Fibroblast of lung (primary cell): ENCODE measurements around the gene DNAAF6. TPM values are rescaled to one million over a fixed set of nuclear protein-coding genes. Genes with fewer than 3 reads are reported as not detected.

ENCODE experiments used
- DNase-seq, 2 donors: peaks; one replicate each; pipeline versions ENCODE4 v3.0.0 to v3.0.0-alpha.2; 2010; ENCODE audit warnings: low read depth in 2 of 2
- H2AFZ ChIP-seq: 2 replicates; pipeline ENCODE4 v1.5.1; 2012; ENCODE audit warnings: low read length, control low read depth, inconsistent platforms
- H3K27ac ChIP-seq: 2 replicates; pipeline ENCODE4 v1.5.1; 2011; ENCODE audit warnings: low read length, control low read depth; ENCODE audit not compliant: insufficient read depth
- H3K27me3 ChIP-seq: 2 replicates; pipeline ENCODE4 v1.5.1; 2011; ENCODE audit warnings: mild to moderate bottlenecking, low read length; ENCODE audit not compliant: control insufficient read depth, insufficient read depth
- H3K36me3 ChIP-seq: 2 replicates; pipeline ENCODE4 v1.5.1; 2011; ENCODE audit warnings: low read length; ENCODE audit not compliant: control insufficient read depth, insufficient read depth
- H3K4me1 ChIP-seq: 2 replicates; pipeline ENCODE4 v1.5.1; 2011; ENCODE audit warnings: low read length; ENCODE audit not compliant: control insufficient read depth, insufficient read depth; ENCODE audit errors: extremely low read depth
- H3K4me2 ChIP-seq: 2 replicates; pipeline ENCODE4 v1.5.1; 2011; ENCODE audit warnings: low read length, control low read depth; ENCODE audit not compliant: insufficient read depth; ENCODE audit errors: extremely low read depth
- H3K4me3 ChIP-seq, 4 experiments: fragments of 200-600 bp in 1 of 4; sonication (generic) in 1 of 4; replicated peaks in 1 of 4; 2 replicates each; pipeline ENCODE4 v1.5.1; 2011 to 2016; ENCODE audit warnings: low read length in 4 of 4, low read depth in 3 of 4, mild to moderate bottlenecking in 3 of 4, control low read depth in 2 of 4, inconsistent platforms in 1 of 4, mixed read lengths in 1 of 4; ENCODE audit not compliant: insufficient read depth in 1 of 4; ENCODE audit errors: control extremely low read depth in 1 of 4
- H3K79me2 ChIP-seq: 2 replicates; pipeline ENCODE4 v1.5.1; 2012; ENCODE audit warnings: mild to moderate bottlenecking, low read length, inconsistent platforms; ENCODE audit not compliant: control insufficient read depth, insufficient read depth
- H3K9ac ChIP-seq: 2 replicates; pipeline ENCODE4 v1.5.1; 2011; ENCODE audit warnings: mild to moderate bottlenecking, low read length, control low read depth; ENCODE audit not compliant: insufficient read depth
- H3K9me3 ChIP-seq: 2 replicates; pipeline ENCODE4 v1.5.1; 2012; ENCODE audit warnings: low read depth, low read length; ENCODE audit not compliant: control insufficient read depth, insufficient read depth
- H4K20me1 ChIP-seq: 2 replicates; pipeline ENCODE4 v1.5.1; 2011; ENCODE audit warnings: low read length; ENCODE audit not compliant: control insufficient read depth, insufficient read depth; ENCODE audit errors: extremely low read depth
- EZH2 ChIP-seq: IDR thresholded peaks from 2 replicates; pipeline ENCODE4 v1.5.1; 2012; ENCODE audit warnings: low read length, control low read depth, mild to moderate bottlenecking; ENCODE audit errors: missing control alignments
- polyA plus RNA-seq, 2 donors: library from polyadenylated mRNA; depleted of rRNA in 1 of 2; stranded (reverse) in 1 of 2; unstranded in 1 of 2; fragments of >200 nt; gene quantifications; 2 replicates each; pipeline ENCODE4 v1.2.1, GENCODE V29; 2011 to 2012; ENCODE audit warnings: missing spikeins in 1 of 2
- total RNA-seq: library from RNA; depleted of rRNA; stranded (reverse); fragments of >200 nt; gene quantifications from 2 replicates; pipeline ENCODE4 v1.2.1, GENCODE V29; 2014
- TF ChIP-seq, protein P1 (sequence below), 2 donors: IDR thresholded peaks in 1 of 2; conservative IDR thresholded peaks in 1 of 2; 1 replicate in 1 of 2; 2 replicates in 1 of 2; pipeline ENCODE4 v1.5.1; 2011 to 2012; ENCODE audit warnings: low read length in 2 of 2, control low read depth in 1 of 2, inconsistent platforms in 1 of 2, low read depth in 1 of 2, mild to moderate bottlenecking in 1 of 2

DNAAF6 gene
- total and polyA plus RNA-seq, 2 donors (not counting 1 experiment from before 2014, with no cell fraction given), result not detected

- Histone ChIP-seq H3K79me2 (no peaks in the 10 kb centered on the region), H3K9me3 (no peaks in the 10 kb centered on the region), H3K36me3 (no peaks in the 10 kb centered on the region), H3K27me3 (no peaks in the 10 kb centered on the region), H3K4me1 (no peaks in the 10 kb centered on the region), H4K20me1 (no peaks in the 10 kb centered on the region), H3K9ac (no peak overlapping the region), H3K4me2 (no peak overlapping the region), H3K27ac (no peak overlapping the region), H3K4me3 (no peak overlapping the region), H2AFZ (no peak overlapping the region)
- no peak for TF ChIP-seq EZH2
- TF ChIP-seq, protein P1, sequence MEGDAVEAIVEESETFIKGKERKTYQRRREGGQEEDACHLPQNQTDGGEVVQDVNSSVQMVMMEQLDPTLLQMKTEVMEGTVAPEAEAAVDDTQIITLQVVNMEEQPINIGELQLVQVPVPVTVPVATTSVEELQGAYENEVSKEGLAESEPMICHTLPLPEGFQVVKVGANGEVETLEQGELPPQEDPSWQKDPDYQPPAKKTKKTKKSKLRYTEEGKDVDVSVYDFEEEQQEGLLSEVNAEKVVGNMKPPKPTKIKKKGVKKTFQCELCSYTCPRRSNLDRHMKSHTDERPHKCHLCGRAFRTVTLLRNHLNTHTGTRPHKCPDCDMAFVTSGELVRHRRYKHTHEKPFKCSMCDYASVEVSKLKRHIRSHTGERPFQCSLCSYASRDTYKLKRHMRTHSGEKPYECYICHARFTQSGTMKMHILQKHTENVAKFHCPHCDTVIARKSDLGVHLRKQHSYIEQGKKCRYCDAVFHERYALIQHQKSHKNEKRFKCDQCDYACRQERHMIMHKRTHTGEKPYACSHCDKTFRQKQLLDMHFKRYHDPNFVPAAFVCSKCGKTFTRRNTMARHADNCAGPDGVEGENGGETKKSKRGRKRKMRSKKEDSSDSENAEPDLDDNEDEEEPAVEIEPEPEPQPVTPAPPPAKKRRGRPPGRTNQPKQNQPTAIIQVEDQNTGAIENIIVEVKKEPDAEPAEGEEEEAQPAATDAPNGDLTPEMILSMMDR (conservative IDR thresholded peaks at IDR 0.05 in 1 of 2, IDR thresholded peaks at IDR 0.05 in 1 of 2; ENCODE audit: low read depth in 1 of 2, low read length in 2 of 2), result no peak
- DNase-seq, result no peak
Observed at GRCh38 chrX:107227780-107228485, 21.5 kb downstream of the DNAAF6 start.

DNA sequence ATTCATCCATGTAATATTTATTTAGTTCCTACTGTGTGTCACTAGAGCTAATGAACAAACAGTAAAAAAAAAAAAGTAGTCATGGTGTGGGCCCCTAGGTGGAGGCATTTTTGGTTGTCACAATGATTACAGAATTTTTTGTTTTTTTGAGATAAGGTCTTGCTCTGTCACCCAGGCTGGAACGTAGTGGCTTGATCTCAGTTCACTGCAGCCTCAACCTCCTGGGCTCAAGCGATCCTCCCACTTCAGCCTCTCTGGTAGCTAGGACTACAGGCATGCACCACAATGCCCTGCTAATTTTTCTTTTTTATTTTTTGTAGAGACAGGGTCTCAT, 22.0 kb downstream of the DNAAF6 start:
- TF ChIP-seq, protein P1 (conservative IDR thresholded peaks at IDR 0.05 in 1 of 2, IDR thresholded peaks at IDR 0.05 in 1 of 2; ENCODE audit: low read depth in 1 of 2, low read length in 2 of 2), result no peak
- no peak for TF ChIP-seq EZH2
- no peak overlapping the region for H3K9ac ChIP-seq
- H4K20me1 ChIP-seq, result no peaks in the 10 kb centered on the region
- H3K27me3 ChIP-seq, result no peaks in the 10 kb centered on the region
- H3K9me3 ChIP-seq, result no peaks in the 10 kb centered on the region
- H3K4me1 ChIP-seq, result no peaks in the 10 kb centered on the region
- no peak overlapping the region for H3K27ac ChIP-seq
- H3K36me3 ChIP-seq, result no peaks in the 10 kb centered on the region
- H2AFZ ChIP-seq, result no peak overlapping the region
- DNase-seq, result no peak
- no peaks in the 10 kb centered on the region for H3K79me2 ChIP-seq
- no peak overlapping the region for H3K4me3 ChIP-seq
- H3K4me2 ChIP-seq, result no peak overlapping the region

- no peak for TF ChIP-seq EZH2
- TF ChIP-seq, protein P1 (conservative IDR thresholded peaks at IDR 0.05 in 1 of 2, IDR thresholded peaks at IDR 0.05 in 1 of 2; ENCODE audit: low read depth in 1 of 2, low read length in 2 of 2), result peak in 1 of 2 donors; percentile 4
- H3K4me3 ChIP-seq, result no peak overlapping the region
- no peaks in the 10 kb centered on the region for H3K36me3 ChIP-seq
- H2AFZ ChIP-seq, result no peak overlapping the region
- no peak overlapping the region for H3K9ac ChIP-seq
- no peak for DNase-seq
- no peak overlapping the region for H3K4me2 ChIP-seq
- H4K20me1 ChIP-seq, result no peaks in the 10 kb centered on the region
- no peak overlapping the region for H3K27ac ChIP-seq
- no peaks in the 10 kb centered on the region for H3K9me3 ChIP-seq
- H3K4me1 ChIP-seq, result no peaks in the 10 kb centered on the region
- no peaks in the 10 kb centered on the region for H3K27me3 ChIP-seq
- H3K79me2 ChIP-seq, result no peaks in the 10 kb centered on the region
Observed at GRCh38 chrX:107272431-107272921, 66.1 kb downstream of the DNAAF6 start.
